Hair follicular keratinocyte (primary cell): ENCODE measurements around the gene TOR4A. TPM values are rescaled to one million over a fixed set of nuclear protein-coding genes. Genes with fewer than 3 reads are reported as not detected.

Experiments
- total RNA-seq: library from RNA; depleted of rRNA; stranded (reverse); fragments of >200 nt; gene quantifications from 2 replicates; pipeline ENCODE4 v1.2.3, GENCODE V29; 2015

TOR4A gene
- total RNA-seq: 17.8 and 24.2 TPM in 2 replicates

GRCh38 chr9:137277329-137278041 is at the start of gene TOR4A:
TOR4A (plus strand) TSS chr9:137277726; CDS start chr9:137278690, 964 bp downstream.

GRCh38 chr9:137230705-137231371 is 46.7 kb upstream of the TOR4A start, which contains the start of gene SLC34A3:
SLC34A3 (plus strand) TSS chr9:137230901; CDS start chr9:137231703, 802 bp downstream.

DNA sequence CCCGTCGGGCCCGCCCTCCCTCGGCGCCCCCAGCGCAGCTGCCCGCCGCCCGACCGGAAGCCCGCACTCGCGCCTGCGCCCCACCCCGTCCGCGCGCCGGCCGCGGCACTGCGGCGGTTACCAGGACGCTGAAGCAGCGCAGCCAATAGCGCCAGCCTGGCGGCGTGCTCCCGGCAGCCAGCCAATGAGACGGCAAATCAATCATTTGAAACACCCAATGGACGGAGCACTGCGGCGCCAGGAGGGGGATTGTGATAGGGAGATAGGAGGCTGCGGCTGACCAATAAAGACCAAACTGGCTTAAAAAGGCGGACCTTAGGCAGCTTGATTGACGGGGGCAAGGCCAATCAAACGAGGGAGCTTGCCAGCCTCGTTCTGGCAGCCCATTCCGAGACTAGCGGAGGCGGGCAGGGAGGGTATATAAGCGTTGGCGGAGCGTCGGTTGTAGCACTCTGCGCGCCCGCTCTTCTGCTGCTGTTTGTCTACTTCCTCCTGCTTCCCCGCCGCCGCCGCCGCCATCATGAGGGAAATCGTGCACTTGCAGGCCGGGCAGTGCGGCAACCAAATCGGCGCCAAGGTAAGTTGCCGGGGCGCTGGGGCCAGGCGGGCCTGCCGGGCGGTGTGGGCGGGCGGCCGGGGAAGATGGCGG is 36.6 kb upstream of the TOR4A start, which contains the start of gene TUBB4B:
TUBB4B (plus strand) TSS at position 447 of the 649 bp plus-strand sequence; CDS start at position 521, 74 bp downstream.

GRCh38 chr9:137251194-137251461 is 26.4 kb upstream of the TOR4A start, which contains the start of gene STPG3:
STPG3 (plus strand) TSS chr9:137251286; CDS start chr9:137251287, 1 bp downstream.

DNA sequence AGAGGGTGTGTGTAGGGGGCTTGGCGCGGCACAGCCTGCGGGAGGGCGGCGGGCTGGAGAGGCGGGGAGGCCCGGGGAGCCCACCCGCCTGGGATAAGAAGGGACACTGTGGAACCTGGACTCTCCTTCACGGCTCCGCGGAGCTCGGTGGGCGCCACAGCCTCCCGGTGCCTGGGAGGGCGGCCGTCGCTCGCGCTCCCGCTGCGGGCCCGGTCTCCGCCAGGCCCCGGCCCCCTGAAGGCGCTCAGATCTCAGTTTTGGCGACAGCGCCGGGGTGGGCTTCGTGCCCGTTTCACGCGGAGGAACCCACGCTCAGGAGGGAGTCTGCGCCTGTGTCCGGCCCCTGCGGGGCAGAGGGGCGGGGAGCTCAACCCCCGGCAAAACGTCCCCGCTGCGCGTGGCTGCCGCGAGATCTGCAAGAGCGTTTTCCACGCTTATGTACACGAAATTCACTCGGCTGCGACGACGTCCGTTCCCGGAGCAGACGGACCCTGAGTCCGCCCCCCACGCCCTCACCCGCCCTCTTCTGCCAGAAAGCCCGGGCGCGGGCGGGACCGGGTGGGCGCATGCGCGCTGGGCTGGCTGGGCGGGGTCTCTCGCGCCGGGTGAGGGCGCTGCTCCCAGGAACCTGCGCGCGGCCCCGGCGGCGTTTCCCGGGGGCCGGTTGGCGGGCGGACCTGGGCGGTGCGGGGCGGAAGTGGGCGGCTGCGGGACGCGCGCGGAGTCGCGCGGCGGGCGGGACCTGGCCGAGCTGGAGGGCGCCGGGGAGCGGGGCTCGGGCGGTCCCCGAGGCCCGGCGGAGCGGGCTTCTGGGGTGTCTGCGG is 22.7 kb upstream of the TOR4A start, which contains the start of gene NELFB:
NELFB (plus strand) TSS at position 704 of the 824 bp plus-strand sequence.

GRCh38 chr9:137302118-137302448 is 24.6 kb downstream of the TOR4A start, which contains the start of gene NRARP:
NRARP (minus strand) TSS chr9:137302271; CDS start chr9:137301928, 343 bp downstream.

Other genes with a start within 250 kb of the TOR4A start
- gene ABCA2, start 249.5 kb upstream of the TOR4A start, total RNA-seq: 0.95 and 5.2 TPM in 2 replicates
- not detected in 2 replicates for gene FUT7, start 245.6 kb upstream of the TOR4A start, total RNA-seq
- 2.9 and 9.0 TPM in 2 replicates for gene NPDC1, start 231.5 kb upstream of the TOR4A start, total RNA-seq
- gene ENTPD2, start 223.7 kb upstream of the TOR4A start, total RNA-seq: 0.11 and 0.39 TPM in 2 replicates
- 4.0 and 10.3 TPM in 2 replicates for gene SAPCD2, start 207.2 kb upstream of the TOR4A start, total RNA-seq
- 1.2 and 3.8 TPM in 2 replicates for gene UAP1L1, start 200.2 kb upstream of the TOR4A start, total RNA-seq
- gene MAN1B1, start 190.7 kb upstream of the TOR4A start, total RNA-seq: 63.0 and 80.3 TPM in 2 replicates
- gene DPP7, start 163.0 kb upstream of the TOR4A start, total RNA-seq: 25.3 and 29.1 TPM in 2 replicates
- gene GRIN1, start 138.6 kb upstream of the TOR4A start, total RNA-seq: 0.04 and 0.23 TPM in 2 replicates
- gene LRRC26, start 107.7 kb upstream of the TOR4A start, total RNA-seq: not detected in 2 replicates
- not detected in 2 replicates for gene TMEM210, start 105.7 kb upstream of the TOR4A start, total RNA-seq
- gene ANAPC2, start 89.2 kb upstream of the TOR4A start, total RNA-seq: 8.4 and 11.1 TPM in 2 replicates
- 95.3 and 137 TPM in 2 replicates for gene SSNA1, start 89.0 kb upstream of the TOR4A start, total RNA-seq
- 4.9 and 6.7 TPM in 2 replicates for gene TPRN, start 77.0 kb upstream of the TOR4A start, total RNA-seq
- gene TMEM203, start 72.1 kb upstream of the TOR4A start, total RNA-seq: 29.0 and 40.6 TPM in 2 replicates
- 9.0 and 11.4 TPM in 2 replicates for gene NDOR1, start 72.0 kb upstream of the TOR4A start, total RNA-seq
- 0.23 TPM in 1 of 2 replicates, not detected in the other for gene RNF208, start 55.5 kb upstream of the TOR4A start, total RNA-seq
- 0.70 and 1.4 TPM in 2 replicates for gene CYSRT1, start 52.6 kb upstream of the TOR4A start, total RNA-seq
- 0.15 TPM in 1 of 2 replicates, not detected in the other for gene RNF224, start 50.2 kb upstream of the TOR4A start, total RNA-seq
- not detected in 2 replicates for gene SLC34A3, start 46.8 kb upstream of the TOR4A start, total RNA-seq
- gene TUBB4B, start 36.4 kb upstream of the TOR4A start, total RNA-seq: 439 and 1,151 TPM in 2 replicates
- not detected in 2 replicates for gene STPG3, start 26.4 kb upstream of the TOR4A start, total RNA-seq
- 45.1 and 51.7 TPM in 2 replicates for gene NELFB, start 22.4 kb upstream of the TOR4A start, total RNA-seq
- 1.1 and 2.2 TPM in 2 replicates for gene NRARP, start 24.5 kb downstream of the TOR4A start, total RNA-seq
- gene EXD3, start 145.4 kb downstream of the TOR4A start, total RNA-seq: 4.6 and 8.9 TPM in 2 replicates
- 0.31 TPM in 1 of 2 replicates, not detected in the other for gene NOXA1, start 145.7 kb downstream of the TOR4A start, total RNA-seq
- gene ENTPD8, start 163.6 kb downstream of the TOR4A start, total RNA-seq: not detected in 2 replicates
- gene NSMF, start 181.6 kb downstream of the TOR4A start, total RNA-seq: 48.9 and 50.7 TPM in 2 replicates